A673 (cell line): ENCODE measurements around the gene GRK1. TPM values are rescaled to one million over a fixed set of nuclear protein-coding genes. Genes with fewer than 3 reads are reported as not detected.

ENCODE experiments used
- BruUV-seq: library from RNA; stranded (reverse); fragments of 400-500 nt; replicated peaks from 2 replicates; lab custom pipeline; 2021; lab: Mats Ljungman, UMichigan
- CTCF ChIA-PET: fragments of 300-600 bp; sonication (Branson Sonifier 250); formaldehyde crosslinking; loops from one replicate; lab custom pipeline; 2022; ENCODE audit warnings: antibody characterized with exemption; lab: Charles Lee
- POLR2A ChIA-PET: fragments of 300-600 bp; sonication (Branson Sonifier 250); formaldehyde crosslinking; loops from one replicate; lab custom pipeline; 2022; ENCODE audit warnings: antibody characterized with exemption; ENCODE audit not compliant: low non-redundant PET; lab: Charles Lee
- DNase-seq: peaks from one replicate; pipeline ENCODE4 v3.0.0-alpha.2; 2015; ENCODE audit warnings: low spot score
- H3K27ac ChIP-seq: fragments of 200-600 bp; sonication (generic); 2 replicates; pipeline ENCODE4 v1.5.1; 2016; ENCODE audit warnings: mixed run types, low read depth, mild to moderate bottlenecking, mixed read lengths, antibody characterized with exemption, low read length; ENCODE audit not compliant: poor library complexity, severe bottlenecking
- H3K27me3 ChIP-seq: fragments of 200-600 bp; sonication (generic); replicated peaks from 2 replicates; pipeline ENCODE4 v1.6.1; 2017; ENCODE audit warnings: mixed run types, low read depth, mild to moderate bottlenecking, mixed read lengths, antibody characterized with exemption, low read length; ENCODE audit not compliant: insufficient read depth, poor library complexity
- H3K36me3 ChIP-seq: fragments of 200-600 bp; sonication (generic); 2 replicates; pipeline ENCODE4 v1.6.1; 2016; ENCODE audit warnings: mixed run types, mild to moderate bottlenecking, mixed read lengths, antibody characterized with exemption, low read length; ENCODE audit not compliant: insufficient read depth, poor library complexity, severe bottlenecking
- H3K4me1 ChIP-seq: fragments of 200-600 bp; sonication (generic); 2 replicates; pipeline ENCODE4 v1.6.1; 2017; ENCODE audit warnings: mixed run types, mild to moderate bottlenecking, mixed read lengths, antibody characterized with exemption, low read length; ENCODE audit not compliant: insufficient read depth, poor library complexity, severe bottlenecking
- H3K4me3 ChIP-seq: fragments of 200-600 bp; sonication (generic); 2 replicates; pipeline ENCODE4 v1.5.1; 2016; ENCODE audit warnings: low read depth, mixed run types, mild to moderate bottlenecking, mixed read lengths, low read length; ENCODE audit not compliant: poor library complexity, severe bottlenecking
- H3K9me3 ChIP-seq: fragments of 200-600 bp; sonication (generic); 2 replicates; pipeline ENCODE4 v1.6.1; 2016; ENCODE audit warnings: mixed run types, low read depth, mild to moderate bottlenecking, mixed read lengths, antibody characterized with exemption, low read length; ENCODE audit not compliant: poor library complexity, severe bottlenecking
- EZH2 ChIP-seq: fragments of 200-600 bp; sonication (generic); IDR thresholded peaks from 2 replicates; pipeline ENCODE4 v1.6.1; 2017; ENCODE audit warnings: borderline replicate concordance, low read depth, mild to moderate bottlenecking, mixed read lengths, antibody characterized with exemption, low read length; ENCODE audit not compliant: poor library complexity, severe bottlenecking
- intact Hi-C: fragments of 100-400 bp; cut with micrococcal nuclease; formaldehyde crosslinking; loops from one replicate; pipeline ENCODE4 v1.10.0; 2022; ENCODE audit not compliant: unreplicated experiment
- total RNA-seq: library from RNA; stranded (reverse); gene quantifications from 2 replicates; pipeline ENCODE4 v1.2.3, GENCODE V29; 2021
- TF ChIP-seq, protein P1 (sequence below): fragments of 300-800, 200-600 bp; sonication (generic); conservative IDR thresholded peaks from 2 replicates; pipeline ENCODE4 v1.5.1; 2017; ENCODE audit warnings: low read depth, mild to moderate bottlenecking, antibody characterized with exemption, low read length, moderate library complexity, mixed read lengths

The GRK1 gene
- total RNA-seq, 1 experiment from 2014 or later, result not detected

DNA sequence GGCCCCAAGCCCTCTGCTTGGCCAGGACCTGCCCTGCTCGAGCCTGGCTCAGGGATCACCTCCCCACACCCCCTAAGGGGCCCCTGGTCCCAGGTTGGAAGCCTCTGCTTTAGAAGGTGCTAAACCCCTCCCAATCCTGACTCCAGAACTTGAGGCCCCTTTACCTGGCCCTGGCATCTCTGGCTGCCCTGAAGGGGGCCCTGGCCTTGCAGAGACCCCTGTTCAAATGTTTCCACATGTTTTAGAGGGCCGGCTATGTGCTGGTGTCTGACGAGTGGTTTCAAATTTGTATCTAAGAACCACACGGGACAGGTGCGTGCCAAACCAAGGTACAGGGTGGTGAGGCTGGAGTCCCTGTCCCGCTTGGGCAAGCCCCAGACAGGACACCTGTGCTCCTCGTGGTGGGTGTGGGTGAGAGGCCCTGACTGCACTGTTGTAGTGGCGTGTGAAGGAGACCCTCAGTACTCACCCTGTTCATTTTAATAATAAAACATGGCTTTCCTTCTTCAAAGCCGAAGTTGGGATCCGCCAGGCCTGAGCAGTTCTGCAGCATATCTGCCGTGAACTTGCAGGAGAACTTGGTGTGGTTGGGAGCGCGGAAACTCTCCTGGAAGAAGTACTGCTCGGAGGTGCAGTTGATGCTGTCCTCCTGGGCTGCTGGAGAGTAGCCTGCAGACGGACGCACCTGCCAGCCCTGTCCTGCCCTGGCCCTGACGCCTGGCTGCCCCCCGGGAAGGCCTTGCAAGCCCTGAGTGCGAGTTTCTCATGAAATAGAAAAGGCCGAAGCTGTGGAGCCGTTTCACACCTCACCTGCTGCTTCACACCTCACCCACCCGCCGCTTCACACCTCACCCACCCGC is 14.4 kb upstream of the GRK1 start:
- intact Hi-C loops, result no loop called here
- Histone ChIP-seq H3K36me3 (no peaks in the 10 kb centered on the region), H3K4me1 (peaks cover 17% of the 10 kb centered on the region), H3K4me3 (no peak overlapping the region), H3K27me3 (no peaks in the 10 kb centered on the region), H3K27ac (no peak overlapping the region), H3K9me3 (no peaks in the 10 kb centered on the region)
- ChIA-PET CTCF (no interaction called here), POLR2A (no interaction called here)
- no TSS peak for BruUV-seq
- TF ChIP-seq, protein P1, sequence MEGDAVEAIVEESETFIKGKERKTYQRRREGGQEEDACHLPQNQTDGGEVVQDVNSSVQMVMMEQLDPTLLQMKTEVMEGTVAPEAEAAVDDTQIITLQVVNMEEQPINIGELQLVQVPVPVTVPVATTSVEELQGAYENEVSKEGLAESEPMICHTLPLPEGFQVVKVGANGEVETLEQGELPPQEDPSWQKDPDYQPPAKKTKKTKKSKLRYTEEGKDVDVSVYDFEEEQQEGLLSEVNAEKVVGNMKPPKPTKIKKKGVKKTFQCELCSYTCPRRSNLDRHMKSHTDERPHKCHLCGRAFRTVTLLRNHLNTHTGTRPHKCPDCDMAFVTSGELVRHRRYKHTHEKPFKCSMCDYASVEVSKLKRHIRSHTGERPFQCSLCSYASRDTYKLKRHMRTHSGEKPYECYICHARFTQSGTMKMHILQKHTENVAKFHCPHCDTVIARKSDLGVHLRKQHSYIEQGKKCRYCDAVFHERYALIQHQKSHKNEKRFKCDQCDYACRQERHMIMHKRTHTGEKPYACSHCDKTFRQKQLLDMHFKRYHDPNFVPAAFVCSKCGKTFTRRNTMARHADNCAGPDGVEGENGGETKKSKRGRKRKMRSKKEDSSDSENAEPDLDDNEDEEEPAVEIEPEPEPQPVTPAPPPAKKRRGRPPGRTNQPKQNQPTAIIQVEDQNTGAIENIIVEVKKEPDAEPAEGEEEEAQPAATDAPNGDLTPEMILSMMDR, result no peak
- no peak for TF ChIP-seq EZH2
- no peak for DNase-seq

DNA sequence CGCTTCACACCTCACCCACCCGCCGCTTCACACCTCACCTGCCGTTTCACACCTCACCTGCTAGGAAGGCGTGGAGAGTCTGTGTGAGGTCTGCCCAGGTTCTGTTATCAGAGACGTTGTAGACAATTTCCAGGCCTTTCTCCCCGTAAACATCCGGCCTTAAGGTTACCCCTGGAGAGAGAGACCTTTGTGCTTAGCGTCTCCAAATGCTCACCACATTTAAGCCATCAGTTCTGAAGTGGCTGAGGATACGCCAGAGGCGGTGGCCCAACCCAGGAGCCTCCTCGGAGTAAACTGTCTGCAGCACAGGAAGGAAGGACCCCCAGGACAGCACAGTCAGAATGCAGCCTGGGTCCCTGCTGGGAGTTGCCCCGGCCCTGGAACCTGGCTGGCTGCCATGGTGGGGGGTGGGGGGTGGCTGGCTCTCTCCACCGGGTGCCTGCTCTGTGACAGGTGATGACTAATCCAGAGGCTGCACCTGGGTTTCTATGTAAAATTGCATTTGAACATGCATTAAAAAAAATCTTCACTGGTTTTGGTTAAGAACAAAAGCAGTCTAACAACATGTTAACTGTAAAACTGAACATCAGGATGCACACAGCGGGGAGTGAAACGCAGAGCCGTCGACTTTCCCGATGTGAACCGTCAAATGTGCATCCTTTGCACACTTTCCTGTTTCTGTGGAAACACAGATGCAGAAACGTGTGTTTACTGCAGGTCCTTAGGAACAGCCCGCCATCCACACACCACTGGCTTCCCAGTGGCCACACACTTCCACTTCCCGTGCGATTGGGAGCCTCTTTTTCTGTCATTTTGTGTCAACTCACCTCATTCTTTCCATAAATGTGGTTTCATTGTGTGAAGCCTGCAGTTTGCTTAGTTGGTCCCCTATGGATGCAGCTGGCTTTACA is 13.5 kb upstream of the GRK1 start:
- H3K4me1 ChIP-seq, result peaks cover 14% of the 10 kb centered on the region
- TF ChIP-seq, protein P1, result no peak
- no peak for TF ChIP-seq EZH2
- H3K27ac ChIP-seq, result no peak overlapping the region
- POLR2A ChIA-PET, result no interaction called here
- no peak overlapping the region for H3K4me3 ChIP-seq
- intact Hi-C loops, result no loop called here
- H3K36me3 ChIP-seq, result no peaks in the 10 kb centered on the region
- peak; percentile 61 for DNase-seq
- CTCF ChIA-PET, result no interaction called here
- no peaks in the 10 kb centered on the region for H3K9me3 ChIP-seq
- BruUV-seq, result no TSS peak
- H3K27me3 ChIP-seq, result no peaks in the 10 kb centered on the region

DNA sequence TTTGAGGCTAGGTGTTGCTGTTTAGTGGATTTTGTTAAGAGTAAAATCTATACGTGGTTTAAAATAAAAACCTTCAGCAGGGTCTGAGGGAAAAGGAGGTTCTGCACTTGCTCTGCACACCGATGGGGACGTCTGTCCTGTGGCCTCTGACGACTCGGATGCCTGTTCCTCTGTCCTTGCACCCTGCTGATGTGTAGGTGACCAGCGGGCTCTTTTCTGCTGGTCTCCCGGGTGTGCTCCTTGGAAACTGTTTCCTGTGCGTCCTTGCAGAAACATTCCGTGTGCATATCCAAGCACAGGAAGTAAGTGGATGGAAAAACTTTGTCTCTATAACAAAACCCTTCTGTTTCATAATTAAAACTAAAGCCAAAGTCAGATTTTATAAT is 12.9 kb upstream of the GRK1 start:
- Histone ChIP-seq H3K27me3 (no peaks in the 10 kb centered on the region), H3K4me1 (peaks cover 14% of the 10 kb centered on the region), H3K36me3 (no peaks in the 10 kb centered on the region), H3K9me3 (no peaks in the 10 kb centered on the region), H3K27ac (no peak overlapping the region), H3K4me3 (no peak overlapping the region)
- no TSS peak for BruUV-seq
- no peak for DNase-seq
- ChIA-PET POLR2A (no interaction called here), CTCF (no interaction called here)
- intact Hi-C loops, result no loop called here
- TF ChIP-seq, protein P1, result no peak
- no peak for TF ChIP-seq EZH2
